Trophoblast cell (in vitro differentiated cells and primary cell): ENCODE measurements around the gene DCP1A.

ENCODE experiments used
- DNase-seq, 2 donors: peaks; one replicate each; pipeline ENCODE4 v3.0.0-alpha.2; 2016
- H2AFZ ChIP-seq: 2 replicates; pipeline ENCODE4 v1.6.1; 2013; ENCODE audit warnings: low read length, moderate library complexity, mild to moderate bottlenecking; ENCODE audit not compliant: insufficient read depth, poor library complexity
- H2AK5ac ChIP-seq: 2 replicates; pipeline ENCODE4 v1.6.1; 2013; ENCODE audit warnings: mild to moderate bottlenecking, low read length
- H2BK120ac ChIP-seq: 2 replicates; pipeline ENCODE4 v1.6.1; 2013; ENCODE audit warnings: low read length, mild to moderate bottlenecking, moderate library complexity; ENCODE audit not compliant: insufficient read depth, poor library complexity
- H2BK12ac ChIP-seq: 2 replicates; pipeline ENCODE4 v1.6.1; 2013; ENCODE audit warnings: mild to moderate bottlenecking, low read length, moderate library complexity
- H2BK5ac ChIP-seq: 2 replicates; pipeline ENCODE4 v1.6.1; 2013; ENCODE audit warnings: low read length, low read depth, moderate library complexity, mild to moderate bottlenecking; ENCODE audit not compliant: poor library complexity
- H3K14ac ChIP-seq: 2 replicates; pipeline ENCODE4 v1.6.1; 2013; ENCODE audit warnings: mild to moderate bottlenecking, low read length
- H3K18ac ChIP-seq: 2 replicates; pipeline ENCODE4 v1.6.1; 2013; ENCODE audit warnings: mild to moderate bottlenecking, low read length
- H3K23ac ChIP-seq: 2 replicates; pipeline ENCODE4 v1.6.1; 2013; ENCODE audit warnings: low read length
- H3K27ac ChIP-seq: 2 replicates; pipeline ENCODE4 v1.5.1; 2013; ENCODE audit warnings: low read depth, mild to moderate bottlenecking, inconsistent platforms, low read length, moderate library complexity
- H3K27me3 ChIP-seq: 2 replicates; pipeline ENCODE4 v1.6.1; 2013; ENCODE audit warnings: inconsistent platforms, mild to moderate bottlenecking, low read length, moderate library complexity; ENCODE audit not compliant: insufficient read depth
- H3K36me3 ChIP-seq, 2 experiments: 1 replicate in 1 of 2; 2 replicates in 1 of 2; pipeline ENCODE4 v1.6.1; 2013; ENCODE audit warnings: low read length in 2 of 2, mild to moderate bottlenecking in 2 of 2, moderate library complexity in 1 of 2; ENCODE audit not compliant: insufficient read depth in 2 of 2, control insufficient read depth in 1 of 2
- H3K4ac ChIP-seq: 2 replicates; pipeline ENCODE4 v1.6.1; 2013; ENCODE audit warnings: low read depth, mild to moderate bottlenecking, low read length, moderate library complexity
- H3K4me1 ChIP-seq, 2 experiments: 1 replicate in 1 of 2; 2 replicates in 1 of 2; pipeline ENCODE4 v1.6.1; 2013; ENCODE audit warnings: low read length in 2 of 2, mild to moderate bottlenecking in 2 of 2, moderate library complexity in 1 of 2; ENCODE audit not compliant: insufficient read depth in 2 of 2, control insufficient read depth in 1 of 2
- H3K4me2 ChIP-seq: 2 replicates; pipeline ENCODE4 v1.6.1; 2013; ENCODE audit warnings: inconsistent platforms, mild to moderate bottlenecking, low read length, moderate library complexity
- H3K4me3 ChIP-seq: 2 replicates; pipeline ENCODE4 v1.5.1; 2013; ENCODE audit warnings: mild to moderate bottlenecking, low read depth, low read length, inconsistent platforms
- H3K79me1 ChIP-seq: one replicate; pipeline ENCODE4 v1.6.1; 2013; ENCODE audit warnings: low read length
- H3K79me2 ChIP-seq: 2 replicates; pipeline ENCODE4 v1.6.1; 2013; ENCODE audit warnings: low read length, mild to moderate bottlenecking; ENCODE audit not compliant: control insufficient read depth, insufficient read depth, poor library complexity
- H3K9ac ChIP-seq: 2 replicates; pipeline ENCODE4 v1.6.1; 2013; ENCODE audit warnings: mild to moderate bottlenecking, low read length
- H3K9me3 ChIP-seq: 2 replicates; pipeline ENCODE4 v1.6.1; 2013; ENCODE audit warnings: low read depth, mild to moderate bottlenecking, control low read depth, inconsistent platforms, low read length; ENCODE audit not compliant: insufficient read depth
- H4K12ac ChIP-seq: 2 replicates; pipeline ENCODE4 v1.6.1; 2013; ENCODE audit warnings: low read depth, mild to moderate bottlenecking, low read length, moderate library complexity
- H4K8ac ChIP-seq: 2 replicates; pipeline ENCODE4 v1.6.1; 2013; ENCODE audit warnings: low read depth, mild to moderate bottlenecking, low read length, moderate library complexity
- H4K91ac ChIP-seq: one replicate; pipeline ENCODE4 v1.6.1; 2013; ENCODE audit warnings: low read depth, mild to moderate bottlenecking, low read length, moderate library complexity
- WGBS: extraction: QIAGEN DNeasy Blood & Tissue Kit; methylation state at CpG from one replicate; pipeline ENCODE4 v1.1.7; 2013; ENCODE audit warnings: missing lambda C conversion rate; ENCODE audit not compliant: insufficient read length, insufficient coverage; ENCODE audit errors: extremely low coverage; 5-methylcytosine and 5-hydroxymethylcytosine counted together

DCP1A gene

DNA sequence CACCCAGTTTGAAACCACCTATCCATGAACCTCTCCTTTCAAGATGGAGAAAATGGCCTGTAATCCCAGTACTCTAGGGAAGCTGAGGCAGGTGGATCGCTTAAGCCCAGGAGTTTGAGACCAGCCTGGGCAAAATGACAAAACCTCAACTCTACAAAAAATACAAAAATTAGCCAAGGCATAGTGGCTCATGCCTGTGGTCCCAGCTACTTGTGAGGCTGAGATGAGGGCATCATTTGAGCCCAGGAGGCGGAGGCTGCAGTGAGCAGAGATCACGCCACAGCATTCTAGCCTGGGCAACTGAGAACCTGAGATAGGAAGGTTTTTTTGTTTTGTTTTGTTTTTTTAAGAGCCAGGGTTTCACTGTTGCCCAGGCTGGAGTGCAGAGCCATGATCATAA is 96.9 kb downstream of the DCP1A start:
- Histone ChIP-seq H2BK120ac (no peak overlapping the region), H3K9ac (no peak overlapping the region)

DNA sequence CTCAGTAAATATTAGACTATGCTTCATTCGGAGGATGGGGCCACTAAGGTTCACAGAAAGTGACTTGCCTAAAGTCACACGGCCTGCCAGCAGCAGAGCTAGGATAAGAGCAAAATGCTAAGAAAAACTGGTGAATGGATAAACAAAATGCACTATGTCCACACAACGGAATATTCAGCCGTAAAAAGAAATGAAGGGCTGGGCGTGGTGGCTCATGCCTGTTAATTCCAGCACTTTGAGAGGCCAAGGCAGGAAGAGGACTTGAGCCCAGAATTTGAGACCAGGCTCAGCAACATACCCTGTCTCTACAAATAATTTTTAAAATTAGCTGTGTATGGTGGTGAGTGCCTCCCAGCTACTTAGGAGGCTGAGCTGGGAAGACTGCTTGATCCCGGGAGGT is 99.2 kb downstream of the DCP1A start:
- no peak overlapping the region for H2AFZ ChIP-seq

More for the DNA sequence above, 96.9 kb downstream of the DCP1A start:
- H3K4me2 ChIP-seq = no peak overlapping the region
- no peak overlapping the region for H3K4me3 ChIP-seq
- no peak overlapping the region for H3K27ac ChIP-seq
- no peak overlapping the region for H3K18ac ChIP-seq
- no peaks in the 10 kb centered on the region for H3K27me3 ChIP-seq
- WGBS = no CpG with 5 or more reads among the region's 3 CpGs
- H3K4ac ChIP-seq = peak overlapping the region; percentile 59
- no peak overlapping the region for H4K91ac ChIP-seq
- H2BK5ac ChIP-seq = no peak overlapping the region
- no peak for DNase-seq
- H3K4me1 ChIP-seq = peaks cover 20 to 22% of the 10 kb centered on the region in 2 experiments
- no peak overlapping the region for H2AFZ ChIP-seq
- no peak overlapping the region for H3K23ac ChIP-seq
- H2BK12ac ChIP-seq = no peak overlapping the region
- peaks cover 58% of the 10 kb centered on the region for H3K79me2 ChIP-seq
- no peak overlapping the region for H3K14ac ChIP-seq
- H3K9me3 ChIP-seq = no peaks in the 10 kb centered on the region
- peaks cover 12 to 13% of the 10 kb centered on the region in 2 experiments for H3K36me3 ChIP-seq
- H2AK5ac ChIP-seq = no peak overlapping the region
- H3K79me1 ChIP-seq = peaks cover 10% of the 10 kb centered on the region
- no peak overlapping the region for H4K12ac ChIP-seq
- no peak overlapping the region for H4K8ac ChIP-seq

DNA sequence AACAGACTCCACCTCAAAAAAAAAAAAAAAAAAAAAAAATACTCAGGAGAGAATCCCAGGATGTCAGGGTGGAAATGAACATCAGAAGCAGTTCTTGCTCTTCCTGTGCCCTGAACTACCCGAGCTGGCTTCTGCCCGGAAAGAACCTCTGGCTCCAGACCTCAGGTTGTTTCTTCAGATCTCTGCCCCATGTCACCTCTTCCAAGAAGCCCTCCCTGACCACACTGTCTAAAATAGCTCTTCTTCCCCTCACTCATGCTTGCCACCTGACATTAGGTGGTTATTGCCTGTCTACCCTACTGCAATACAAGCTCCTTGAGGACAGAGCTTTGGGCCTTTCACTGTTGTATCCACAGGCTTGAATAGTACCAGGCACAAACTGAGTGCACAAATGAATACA is 99.7 kb downstream of the DCP1A start:
- no peak overlapping the region for H3K9ac ChIP-seq
- peaks cover 26 to 30% of the 10 kb centered on the region in 2 experiments for H3K4me1 ChIP-seq
- no peak for DNase-seq
- no peak overlapping the region for H2BK5ac ChIP-seq
- WGBS = no CpG with 5 or more reads among the region's 2 CpGs
- no peaks in the 10 kb centered on the region for H3K27me3 ChIP-seq
- H3K79me2 ChIP-seq = peaks cover 53% of the 10 kb centered on the region
- no peak overlapping the region for H2BK12ac ChIP-seq
- H3K36me3 ChIP-seq = peaks cover 21 to 26% of the 10 kb centered on the region in 2 experiments
- no peak overlapping the region for H4K12ac ChIP-seq
- H3K18ac ChIP-seq = no peak overlapping the region
- H3K23ac ChIP-seq = no peak overlapping the region
- H4K8ac ChIP-seq = no peak overlapping the region
- H3K4ac ChIP-seq = peak overlapping the region; percentile 86
- no peak overlapping the region for H4K91ac ChIP-seq
- no peak overlapping the region for H2AFZ ChIP-seq
- H2BK120ac ChIP-seq = no peak overlapping the region
- H3K79me1 ChIP-seq = no peaks in the 10 kb centered on the region
- no peak overlapping the region for H3K27ac ChIP-seq
- H2AK5ac ChIP-seq = no peak overlapping the region
- H3K9me3 ChIP-seq = no peaks in the 10 kb centered on the region
- no peak overlapping the region for H3K4me2 ChIP-seq
- H3K14ac ChIP-seq = no peak overlapping the region
- no peak overlapping the region for H3K4me3 ChIP-seq

More for the DNA sequence above, 99.2 kb downstream of the DCP1A start:
- H3K27ac ChIP-seq = no peak overlapping the region
- no peak overlapping the region for H2BK120ac ChIP-seq
- no CpG with 5 or more reads among the region's 6 CpGs for WGBS
- no peak overlapping the region for H2BK5ac ChIP-seq
- no peak overlapping the region for H4K12ac ChIP-seq
- H3K79me1 ChIP-seq = no peaks in the 10 kb centered on the region
- no peak overlapping the region for H2AK5ac ChIP-seq
- H3K4me3 ChIP-seq = no peak overlapping the region
- H2BK12ac ChIP-seq = no peak overlapping the region
- H3K4me2 ChIP-seq = no peak overlapping the region
- H3K9ac ChIP-seq = no peak overlapping the region
- H3K79me2 ChIP-seq = peaks cover 53% of the 10 kb centered on the region
- H3K23ac ChIP-seq = no peak overlapping the region
- no peak overlapping the region for H3K14ac ChIP-seq
- no peak for DNase-seq
- no peak overlapping the region for H4K91ac ChIP-seq
- no peaks in the 10 kb centered on the region for H3K9me3 ChIP-seq
- no peaks in the 10 kb centered on the region for H3K27me3 ChIP-seq
- H3K4me1 ChIP-seq = peaks cover 28 to 29% of the 10 kb centered on the region in 2 experiments
- no peak overlapping the region for H4K8ac ChIP-seq
- H3K36me3 ChIP-seq = peaks cover 19 to 25% of the 10 kb centered on the region in 2 experiments
- H3K18ac ChIP-seq = no peak overlapping the region
- H3K4ac ChIP-seq = peak overlapping the region; percentile 86

GRCh38 chr3:53244271-53244670 is 103.1 kb downstream of the DCP1A start:
- Histone ChIP-seq H3K4me3 (no peak overlapping the region), H4K12ac (no peak overlapping the region), H3K79me1 (no peaks in the 10 kb centered on the region), H3K27ac (no peak overlapping the region), H3K4me1 (peaks cover 27 to 31% of the 10 kb centered on the region in 2 experiments), H2BK12ac (no peak overlapping the region), H3K9ac (no peak overlapping the region), H3K27me3 (no peaks in the 10 kb centered on the region), H4K8ac (no peak overlapping the region), H2AFZ (no peak overlapping the region), H2AK5ac (no peak overlapping the region), H3K14ac (no peak overlapping the region), H2BK120ac (no peak overlapping the region), H3K18ac (no peak overlapping the region), H3K36me3 (peaks cover 42 to 50% of the 10 kb centered on the region in 2 experiments), H3K23ac (no peak overlapping the region), H3K9me3 (no peaks in the 10 kb centered on the region), H2BK5ac (no peak overlapping the region), H3K79me2 (peaks cover 39% of the 10 kb centered on the region), H3K4ac (peak overlapping the region; percentile 71), H4K91ac (no peak overlapping the region), H3K4me2 (no peak overlapping the region)
- WGBS = no CpG with 5 or more reads among the region's 8 CpGs
- DNase-seq = no peak
